NCI-H1417 (cell line): Measurements from ENCODE around the gene HRH4.

Experiments
- DNase-seq, 3 experiments: peaks; one replicate each; lab custom pipeline; 2025; lab: John Stamatoyannopoulos, UW

HRH4 gene

DNA sequence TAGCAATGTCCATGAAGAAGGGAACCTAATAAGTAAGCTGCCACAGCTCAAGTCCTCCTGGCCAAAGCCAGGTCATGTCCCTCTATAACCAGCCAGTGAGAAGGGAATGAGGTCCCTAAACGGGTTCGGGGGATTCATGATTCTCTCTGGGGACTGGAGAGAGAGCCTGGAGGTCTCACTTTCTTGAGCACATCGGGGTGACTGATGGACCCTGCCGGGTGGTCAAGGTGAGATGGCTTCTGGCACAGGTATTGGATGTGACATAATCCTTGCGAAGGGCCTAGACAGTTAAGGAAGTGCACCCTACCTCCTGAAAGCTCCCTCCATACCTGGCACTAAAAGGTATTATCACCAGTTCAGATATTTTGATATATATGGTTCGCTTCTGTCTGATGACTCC lies 45.7 kb downstream of the HRH4 start:
- DNase-seq, result no peak

DNA sequence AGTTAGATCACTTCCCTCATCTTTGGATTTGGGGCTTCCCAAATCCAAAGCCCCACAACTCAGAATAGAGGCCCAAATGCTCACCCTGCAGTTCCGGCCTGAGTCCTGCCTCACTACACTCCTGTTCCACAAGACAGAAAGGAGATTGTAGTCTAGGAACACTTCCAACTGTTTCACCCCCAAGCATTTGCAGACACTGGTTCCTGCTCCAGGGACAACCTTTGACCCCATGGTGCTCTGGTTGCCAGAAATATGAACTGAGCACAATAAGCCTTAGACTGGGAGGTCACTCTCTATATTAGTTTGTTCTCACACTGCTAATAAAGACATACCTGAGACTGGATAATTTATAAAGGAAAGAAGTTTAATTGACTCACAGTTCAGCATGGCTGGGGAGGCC lies 49.0 kb downstream of the HRH4 start:
- DNase-seq, result no peak

DNA sequence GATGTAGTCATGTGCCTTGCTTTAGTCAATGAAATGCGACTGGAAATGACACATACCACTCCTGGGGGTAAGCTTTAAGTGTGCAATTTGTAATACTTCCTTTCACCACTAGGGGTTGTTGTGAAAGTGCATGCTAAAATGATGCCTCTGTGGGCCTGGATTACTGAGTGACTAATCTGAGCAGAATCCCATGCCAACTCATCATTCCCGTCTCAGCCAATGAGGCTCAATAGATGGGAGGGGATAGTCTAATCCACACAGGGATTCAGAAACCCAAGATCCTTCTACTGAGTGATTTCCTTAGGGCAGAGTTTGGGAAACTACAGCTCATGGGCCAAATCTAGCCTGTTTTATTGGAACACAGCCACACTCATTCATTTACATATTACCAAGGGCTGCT lies 54.0 kb downstream of the HRH4 start:
- peak in 2 of 3 experiments; percentile 6 to 27 for DNase-seq

GRCh38 chr18:24515721-24516120 lies 55.3 kb downstream of the HRH4 start:
- no peak for DNase-seq

- DNase-seq, result no peak
Observed at GRCh38 chr18:24516261-24516660, 55.8 kb downstream of the HRH4 start.

- DNase-seq, result no peak
Observed at GRCh38 chr18:24517554-24517953, 57.1 kb downstream of the HRH4 start.

GRCh38 chr18:24518596-24518995 lies 58.2 kb downstream of the HRH4 start:
- DNase-seq, result no peak
